HG03565 (cell line): ENCODE results near the gene ZFP92.

Experiments
- ATAC-seq: cut with Tn5 transposase; IDR thresholded peaks from one replicate; pipeline ENCODE4 v1.9.1; 2021; ENCODE audit warnings: mild to moderate bottlenecking, moderate library complexity; ENCODE audit not compliant: unreplicated experiment

The ZFP92 gene

DNA sequence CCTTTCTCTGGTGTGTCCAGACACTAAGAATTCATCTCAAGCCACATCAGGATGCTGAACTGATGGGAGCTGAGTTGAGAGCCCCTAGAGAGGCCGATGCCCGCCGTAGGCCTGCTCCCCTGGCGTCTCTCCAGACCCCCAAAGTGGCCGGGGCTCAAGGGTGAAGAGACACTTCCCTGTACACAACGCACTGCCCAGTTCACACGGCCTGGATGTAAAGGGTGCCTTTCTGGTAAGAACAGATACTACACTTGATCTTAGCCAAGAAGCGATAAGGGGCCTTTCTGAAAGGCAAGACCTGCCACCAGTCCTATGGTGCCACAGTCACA is 39.6 kb downstream of the ZFP92 start:
- no peak for ATAC-seq

DNA sequence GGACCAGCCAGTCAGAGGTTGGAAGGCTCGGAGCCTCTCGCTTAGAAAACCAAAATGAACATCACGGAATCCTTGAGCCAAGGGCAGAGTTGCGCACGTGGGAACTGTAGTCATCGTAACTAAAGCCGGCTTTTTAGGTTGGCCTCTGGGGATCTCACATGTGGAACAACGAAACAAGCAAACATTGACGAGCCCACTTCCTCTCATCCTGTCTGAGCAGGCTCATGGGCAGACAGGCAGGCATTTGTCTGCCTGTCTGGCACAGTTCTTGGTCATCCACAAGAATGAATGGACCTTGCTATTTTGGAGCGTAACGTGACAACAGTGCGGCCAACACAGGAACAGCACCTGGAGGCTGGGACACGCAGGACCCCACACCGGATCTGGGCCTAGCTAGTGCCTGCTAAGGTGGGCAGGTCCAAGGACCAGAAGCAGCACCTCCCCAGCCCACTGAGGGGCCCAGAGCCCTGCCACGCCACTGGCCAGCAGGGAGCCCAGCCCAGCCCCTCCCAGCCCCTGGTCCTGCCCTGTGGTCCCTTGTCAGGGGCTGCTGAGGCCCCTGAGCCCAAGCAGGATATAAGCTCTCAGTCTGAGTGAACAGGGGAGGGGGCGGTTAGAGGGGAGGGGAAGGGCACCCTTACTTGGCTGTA is 43.8 kb downstream of the ZFP92 start:
- ATAC-seq, result no peak

DNA sequence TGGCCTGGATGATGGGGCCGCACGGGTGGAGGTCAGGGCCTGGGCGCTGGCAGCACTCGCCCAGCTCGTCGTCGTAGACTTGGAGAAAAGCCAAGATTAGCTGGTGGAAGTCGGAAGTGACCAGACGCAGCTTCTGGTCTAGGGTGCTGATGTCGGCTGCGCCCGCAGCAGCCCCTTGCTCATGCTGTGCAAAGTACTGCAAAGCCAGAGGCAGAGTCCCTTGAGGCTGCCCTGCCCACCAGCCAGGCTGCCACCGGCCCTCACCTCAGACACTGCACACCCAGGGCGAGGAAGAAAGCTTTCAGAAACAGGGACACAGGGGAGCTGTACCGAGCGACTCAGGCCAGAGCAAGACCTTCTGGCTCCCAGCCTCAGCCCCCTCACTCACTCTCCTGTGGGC is 44.3 kb downstream of the ZFP92 start:
- ATAC-seq, result no peak

DNA sequence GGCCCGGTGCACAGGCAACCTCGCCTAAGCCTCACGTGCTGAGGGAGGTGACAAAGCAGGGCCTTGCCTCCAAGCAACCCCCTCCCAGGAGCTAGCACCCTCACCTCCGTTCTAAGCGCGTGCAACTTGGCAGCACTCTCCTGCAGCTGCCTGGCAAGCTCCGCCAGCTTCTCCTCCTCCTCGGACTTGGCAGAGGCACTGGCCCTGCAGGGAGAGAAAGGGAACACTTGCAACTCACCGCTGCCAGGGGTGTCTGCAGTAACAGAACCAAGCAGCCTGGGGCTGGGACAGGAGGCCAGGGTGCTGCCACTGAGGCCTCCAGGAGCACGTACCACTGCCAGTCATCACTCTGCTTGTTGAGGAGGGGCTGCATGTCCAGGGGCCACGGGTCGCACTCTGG is 44.9 kb downstream of the ZFP92 start:
- no peak for ATAC-seq

DNA sequence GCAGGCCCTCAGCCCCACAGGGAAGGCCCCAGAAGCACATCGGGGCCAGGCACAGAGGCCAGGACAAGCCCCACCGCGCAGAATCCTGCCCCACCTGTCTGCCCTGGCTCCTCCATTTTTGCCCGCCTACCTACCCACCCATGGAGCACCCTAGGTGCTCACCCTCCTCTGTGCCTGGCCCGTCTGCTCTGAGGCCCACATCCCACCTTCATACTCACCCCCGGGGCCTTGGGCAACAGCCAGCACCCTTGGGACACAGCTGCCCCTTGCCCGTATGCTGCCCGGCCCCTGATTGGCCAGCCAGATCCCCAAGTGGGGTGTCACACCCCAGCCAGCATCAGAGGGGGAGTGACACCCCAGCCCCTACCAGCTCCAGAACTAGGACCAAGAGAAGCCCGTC is 45.4 kb downstream of the ZFP92 start:
- no peak for ATAC-seq

DNA sequence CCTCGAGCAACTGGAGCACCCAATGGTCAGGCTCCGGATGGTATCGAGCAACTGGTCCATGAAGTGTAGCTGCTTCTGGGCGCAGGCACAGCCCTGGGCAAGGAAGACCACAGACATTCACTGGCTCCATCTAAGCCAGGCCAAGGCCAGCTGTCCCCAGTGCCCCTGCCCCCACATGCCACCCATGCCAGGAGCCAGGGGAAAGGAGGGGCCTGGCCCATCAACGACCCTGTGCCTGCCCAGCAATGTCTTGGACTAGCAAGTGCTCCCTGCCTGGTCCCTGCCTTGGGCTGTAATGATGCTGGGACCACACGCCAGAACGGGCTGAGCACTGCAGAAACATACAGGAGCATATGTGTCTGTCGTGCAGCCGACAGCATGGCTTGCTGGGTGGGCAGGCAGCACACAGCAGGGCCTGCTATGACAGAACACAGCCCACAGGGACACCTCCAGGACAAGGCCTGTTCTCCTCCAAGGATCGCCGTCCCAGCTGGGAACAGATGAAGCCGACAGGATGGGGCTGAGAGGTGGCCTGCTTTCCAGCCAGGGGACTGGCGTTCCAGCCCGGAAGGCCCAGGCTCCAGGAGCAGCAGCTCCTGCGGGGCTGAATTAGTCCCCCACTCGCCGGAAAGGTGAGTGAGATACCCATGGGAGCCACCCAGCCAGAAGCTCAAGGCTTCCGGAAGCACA is 46.0 kb downstream of the ZFP92 start:
- no peak for ATAC-seq

DNA sequence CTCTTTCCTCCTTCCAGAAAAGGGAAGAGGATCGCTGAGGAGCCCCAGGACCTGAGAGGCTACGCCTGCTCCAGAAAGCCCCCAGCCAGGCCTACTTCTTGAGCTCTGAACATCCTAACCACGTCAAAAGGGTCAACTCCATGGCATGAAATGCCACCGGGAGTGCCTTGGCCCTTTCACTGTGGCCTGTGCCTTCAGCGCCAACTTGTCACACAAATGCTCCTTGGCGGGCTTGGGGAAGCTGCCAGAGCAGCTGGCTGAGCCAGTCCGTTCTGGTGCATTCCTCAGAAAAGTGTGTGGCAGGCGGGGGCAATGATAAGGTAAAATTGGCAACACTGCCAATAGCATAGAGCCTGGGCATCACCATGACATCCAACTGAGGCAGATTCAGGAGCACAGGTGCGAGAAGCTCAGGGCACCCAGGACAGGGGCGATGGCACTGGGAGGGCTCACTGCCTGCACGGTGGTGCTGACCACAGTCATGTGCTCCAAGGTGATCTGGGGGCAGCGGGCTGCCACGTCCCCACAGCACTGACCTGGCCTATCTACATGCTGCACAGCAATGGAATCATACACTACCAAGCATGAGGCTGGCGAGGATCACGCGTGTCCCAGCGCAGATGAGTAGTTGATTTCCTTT is 46.7 kb downstream of the ZFP92 start:
- ATAC-seq, result no peak

DNA sequence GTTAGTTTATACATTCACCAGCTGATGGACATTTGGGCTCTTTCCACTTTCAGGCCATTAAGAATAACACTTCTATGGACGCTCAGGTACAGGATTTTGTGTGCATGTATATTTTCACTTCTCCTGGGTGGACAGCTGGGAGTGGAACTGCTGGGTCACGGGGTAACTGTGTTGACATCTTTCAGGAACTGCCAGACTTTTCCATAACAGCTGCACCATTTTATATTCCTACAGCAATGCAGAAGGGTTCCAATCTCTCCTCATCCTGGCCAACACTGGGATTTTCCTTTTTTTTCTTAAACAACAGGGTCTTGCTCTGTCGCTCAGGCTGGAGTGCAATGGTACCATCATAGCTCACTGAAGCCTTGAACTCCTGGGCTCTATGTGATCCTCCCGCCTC is 47.2 kb downstream of the ZFP92 start:
- ATAC-seq, result no peak

DNA sequence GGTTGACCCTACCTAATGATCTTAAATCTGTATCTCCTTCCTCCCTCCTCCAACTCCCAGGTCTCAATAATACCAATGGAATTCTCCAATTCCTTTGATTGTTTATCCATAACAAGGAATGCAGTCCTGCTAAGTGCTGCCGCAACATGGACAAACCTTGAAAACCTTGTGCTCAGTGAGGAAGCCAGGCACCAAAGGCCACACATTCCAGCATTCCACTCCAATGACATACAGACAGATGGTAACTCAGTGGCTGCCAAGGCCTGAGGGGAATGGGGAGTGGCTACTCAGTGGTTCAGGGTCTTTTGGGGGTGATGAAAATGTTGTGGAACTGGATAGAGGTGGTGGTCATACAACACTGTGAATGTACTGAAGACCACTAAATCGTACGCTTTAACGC is 48.7 kb downstream of the ZFP92 start:
- ATAC-seq, result no peak

DNA sequence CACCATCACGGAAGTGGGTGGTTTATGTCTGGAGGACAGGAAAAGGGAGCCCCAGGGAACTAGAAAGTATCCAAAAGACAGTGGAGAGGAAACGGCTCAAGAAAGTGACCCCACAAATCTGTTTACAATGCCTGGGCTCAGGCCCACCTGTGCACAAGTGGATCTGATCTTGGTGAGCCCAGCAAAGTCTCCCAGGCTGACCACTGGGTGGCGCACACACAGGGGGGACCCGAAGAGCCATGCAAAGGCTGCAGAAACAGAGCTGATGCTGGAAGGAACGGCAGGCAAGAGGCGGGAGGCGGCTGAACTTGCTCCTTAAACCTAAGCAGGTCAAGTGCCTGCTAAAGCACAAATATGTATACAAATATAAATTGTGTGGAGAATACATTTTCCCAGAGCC is 49.6 kb downstream of the ZFP92 start:
- ATAC-seq, result no peak
